Endothelial cell of umbilical vein (primary cell): Measurements from ENCODE around the gene NPLOC4. TPM values are rescaled to one million over a fixed set of nuclear protein-coding genes. Genes with fewer than 3 reads are reported as not detected.

Experiments
- BruUV-seq: library from RNA; stranded (reverse); fragments of 400-500 nt; replicated peaks from 2 replicates; lab custom pipeline; 2021; lab: Mats Ljungman, UMichigan
- CTCF ChIA-PET: fragments of 300-600, 350-600 bp; sonication (Branson Sonifier 250); formaldehyde crosslinking; loops from one replicate; lab custom pipeline; 2021; ENCODE audit warnings: antibody characterized with exemption, inconsistent platforms; lab: Charles Lee
- POLR2A ChIA-PET: fragments of 300-600, 350-600 bp; sonication (Branson Sonifier 250); formaldehyde crosslinking; loops from one replicate; lab custom pipeline; 2021; ENCODE audit warnings: antibody characterized with exemption, inconsistent platforms; lab: Charles Lee
- DNase-seq: peaks from one replicate; pipeline ENCODE4 v3.0.0-alpha.2; 2011; ENCODE audit warnings: low read depth, low spot score
- FAIRE-seq: peaks from 2 replicates; lab custom pipeline; 2011; peaks lifted over from hg19 to GRCh38; lab: Jason Lieb, UNC
- H2AFZ ChIP-seq: 2 replicates; pipeline ENCODE4 v1.6.0; 2012; ENCODE audit warnings: low read depth, low read length, control low read depth, inconsistent platforms
- H3K27ac ChIP-seq: 2 replicates; pipeline ENCODE4 v1.5.1; 2011; ENCODE audit warnings: low read depth, mild to moderate bottlenecking, control low read depth, low read length, moderate library complexity; ENCODE audit not compliant: insufficient read depth
- H3K27me3 ChIP-seq, 2 experiments: 2 replicates each; pipeline versions ENCODE4 v1.6.0 to v1.6.1; 2011; ENCODE audit warnings: low read length in 2 of 2, mixed read lengths in 1 of 2; ENCODE audit not compliant: control insufficient read depth in 2 of 2, insufficient read depth in 2 of 2
- H3K36me3 ChIP-seq, 2 experiments: 2 replicates in 1 of 2; 3 replicates in 1 of 2; pipeline ENCODE4 v1.5.1; 2011; ENCODE audit warnings: low read length in 2 of 2, mild to moderate bottlenecking in 1 of 2, moderate library complexity in 1 of 2; ENCODE audit not compliant: control insufficient read depth in 2 of 2, insufficient read depth in 2 of 2; ENCODE audit errors: extremely low read depth in 1 of 2
- H3K4me1 ChIP-seq: 3 replicates; pipeline ENCODE4 v1.5.1; 2011; ENCODE audit warnings: mild to moderate bottlenecking, low read length; ENCODE audit not compliant: control insufficient read depth, insufficient read depth; ENCODE audit errors: extremely low read depth
- H3K4me2 ChIP-seq: 2 replicates; pipeline ENCODE4 v1.6.1; 2011; ENCODE audit warnings: low read length, control low read depth, mixed read lengths; ENCODE audit not compliant: insufficient read depth
- H3K4me3 ChIP-seq, 3 experiments: fragments of 200-600 bp in 1 of 3; sonication (generic), shearing (Covaris generic) in 1 of 3; replicated peaks in 1 of 3; 2 replicates each; pipeline ENCODE4 v1.5.1; 2011 to 2016; ENCODE audit warnings: control low read depth in 3 of 3, low read length in 3 of 3, mild to moderate bottlenecking in 2 of 3, inconsistent platforms in 1 of 3, low read depth in 1 of 3, moderate library complexity in 1 of 3; ENCODE audit not compliant: insufficient read depth in 1 of 3
- H3K79me2 ChIP-seq: 2 replicates; pipeline ENCODE4 v1.6.0; 2012; ENCODE audit warnings: low read length, inconsistent platforms; ENCODE audit not compliant: control insufficient read depth, insufficient read depth
- H3K9ac ChIP-seq: replicated peaks from 2 replicates; pipeline ENCODE3; 2011; ENCODE audit warnings: low read length, control low read depth; ENCODE audit not compliant: insufficient read depth; ENCODE audit errors: extremely low read depth
- H3K9me1 ChIP-seq: replicated peaks from 3 replicates; pipeline ENCODE4 v1.6.0; 2011; ENCODE audit warnings: mild to moderate bottlenecking, low read length; ENCODE audit not compliant: control insufficient read depth, insufficient read depth; ENCODE audit errors: extremely low read depth
- H3K9me3 ChIP-seq: replicated peaks from 2 replicates; pipeline ENCODE4 v1.5.1; 2012; ENCODE audit warnings: low read length, inconsistent platforms; ENCODE audit not compliant: control insufficient read depth, insufficient read depth
- H4K20me1 ChIP-seq: replicated peaks from 2 replicates; pipeline ENCODE3; 2011; ENCODE audit warnings: mild to moderate bottlenecking, low read length; ENCODE audit not compliant: control insufficient read depth, insufficient read depth; ENCODE audit errors: extremely low read depth
- CTCF ChIP-seq, 2 donors: IDR thresholded peaks; 1 replicate in 1 of 2; 2 replicates in 1 of 2; pipeline ENCODE4 v1.5.1; 2011; ENCODE audit warnings: low read length in 2 of 2, mild to moderate bottlenecking in 2 of 2, moderate library complexity in 2 of 2, control low read depth in 1 of 2, inconsistent platforms in 1 of 2, low read depth in 1 of 2; ENCODE audit not compliant: insufficient read depth in 1 of 2; ENCODE audit errors: extremely low read depth in 1 of 2
- FOS ChIP-seq: IDR thresholded peaks from 2 replicates; pipeline ENCODE4 v1.6.1; 2011; ENCODE audit warnings: mild to moderate bottlenecking, low read length, moderate library complexity, borderline replicate concordance; ENCODE audit not compliant: insufficient read depth
- GATA2 ChIP-seq: IDR thresholded peaks from 2 replicates; pipeline ENCODE4 v1.7.0; 2011; ENCODE audit warnings: low read depth, mild to moderate bottlenecking, moderate library complexity, mixed read lengths, low read length; ENCODE audit not compliant: insufficient read length, insufficient read depth
- dilution Hi-C: fragments of 300-500 bp; cut with MboI; formaldehyde crosslinking; loops from one replicate; pipeline ENCODE4 v1.15.0; 2019; ENCODE audit warnings: low sequenced_read_pairs; ENCODE audit not compliant: extremely low pct_ligation_motif_present
- intact Hi-C: fragments of 100-400 bp; cut with micrococcal nuclease; formaldehyde crosslinking; loops from one replicate; pipeline ENCODE4 v1.10.0; 2022
- polyA plus RNA-seq, 4 experiments: library from polyadenylated mRNA; depleted of rRNA in 3 of 4; stranded (reverse) in 3 of 4; unstranded in 1 of 4; fragments of >200 nt; gene quantifications; 2 replicates each; pipeline versions ENCODE4 v1.2.1 to v1.2.3, GENCODE V29; 2011 to 2012; ENCODE audit warnings: missing spikeins in 1 of 4
- total RNA-seq: library from RNA; stranded (reverse); gene quantifications from 2 replicates; pipeline ENCODE4 v1.2.3, GENCODE V29; 2021

Gene NPLOC4
- total and polyA plus RNA-seq, 2 donors (not counting 3 experiments of a cell fraction or from before 2014, with no cell fraction given), result 150 to 175 TPM

GRCh38 chr17:81564778-81565177 lies 72.1 kb downstream of the NPLOC4 start:
- Histone ChIP-seq H3K36me3 (peaks cover 14 to 19% of the 10 kb centered on the region in 2 experiments), H3K27me3 (no peaks in the 10 kb centered on the region), H3K9me1 (no peaks in the 10 kb centered on the region), H3K79me2 (peaks cover 20% of the 10 kb centered on the region), H4K20me1 (no peaks in the 10 kb centered on the region), H2AFZ (no peak overlapping the region), H3K9ac (no peak overlapping the region), H3K4me2 (no peak overlapping the region), H3K27ac (peak overlapping the region; percentile 96), H3K9me3 (no peaks in the 10 kb centered on the region), H3K4me1 (peaks cover 69% of the 10 kb centered on the region), H3K4me3 (no peak overlapping the region)
- BruUV-seq, result TSS peak; percentile 2
- ChIA-PET CTCF (interaction anchor here (1.0 kb wide), 1 partner anchor 37 kb away, joined by 4 read pairs; no protein-coding TSS in a partner anchor), POLR2A (interaction anchor here (0.6 kb wide), 1 partner anchor 65 kb away, joined by 4 read pairs; no protein-coding TSS in a partner anchor)
- no peak for DNase-seq
- no peak for FAIRE-seq
- intact Hi-C loops (loop anchor here (5.0 kb wide), 1 partner anchor 38 kb away; no protein-coding TSS in a partner anchor), dilution Hi-C loops (no loop called here)
- no peak for TF ChIP-seq CTCF (IDR thresholded peaks at IDR 0.05; ENCODE audit: extremely low read depth in 1 of 2, insufficient read depth in 1 of 2, low read depth in 1 of 2, low read length in 2 of 2)
- TF ChIP-seq GATA2, result no peak
- TF ChIP-seq FOS, result no peak
